Ureter (tissue), 1 donor: ENCODE results near the gene KCNH1. TPM values are rescaled to one million over a fixed set of nuclear protein-coding genes. Genes with fewer than 3 reads are reported as not detected.
"Not testable (repeated sequence)": the region's sequence is repeated elsewhere in the genome, so short reads cannot be mapped to it uniquely, and the experiment has no call there.

Source experiments
- DNase-seq: peaks from one replicate; pipeline ENCODE4 v3.0.0-alpha.2; 2020; ENCODE audit warnings: low spot score
- total RNA-seq: library from RNA; stranded (reverse); gene quantifications from one replicate; pipeline ENCODE4 v1.2.4, GENCODE V29; 2023
- donor health status: DM: yes; HTN: yes; CAD: no.

The KCNH1 gene
- total RNA-seq, 1 donor from 2014 or later = 0.86 TPM

- no peak for DNase-seq
Measured at GRCh38 chr1:210684466-210685294, 449.3 kb downstream of the KCNH1 start.

GRCh38 chr1:210683403-210684047 is 450.4 kb downstream of the KCNH1 start:
- no peak for DNase-seq

GRCh38 chr1:210681158-210681557 is 452.8 kb downstream of the KCNH1 start:
- no peak for DNase-seq

GRCh38 chr1:210678306-210678705 is 455.6 kb downstream of the KCNH1 start:
- no peak for DNase-seq

- DNase-seq = no peak
Measured at GRCh38 chr1:210677533-210677932, 456.4 kb downstream of the KCNH1 start.

GRCh38 chr1:210676539-210676938 is 457.4 kb downstream of the KCNH1 start:
- DNase-seq = no peak

- DNase-seq = no peak
Measured at GRCh38 chr1:210674151-210674550, 459.8 kb downstream of the KCNH1 start.

GRCh38 chr1:210669951-210670350 is 464.0 kb downstream of the KCNH1 start:
- no peak for DNase-seq

- DNase-seq = no peak
Measured at GRCh38 chr1:210663730-210664573, 470.0 kb downstream of the KCNH1 start.

- DNase-seq = no peak
Measured at GRCh38 chr1:210662291-210663050, 471.5 kb downstream of the KCNH1 start.

GRCh38 chr1:210661520-210661919 is 472.4 kb downstream of the KCNH1 start:
- DNase-seq = not testable (repeated sequence)

GRCh38 chr1:210657806-210658205 is 476.1 kb downstream of the KCNH1 start:
- DNase-seq = no peak

GRCh38 chr1:210655511-210655910 is 478.4 kb downstream of the KCNH1 start:
- no peak for DNase-seq

- no peak for DNase-seq
Measured at GRCh38 chr1:210654176-210654981, 479.6 kb downstream of the KCNH1 start.

- no peak for DNase-seq
Measured at GRCh38 chr1:210653771-210654170, 480.2 kb downstream of the KCNH1 start.

- no peak for DNase-seq
Measured at GRCh38 chr1:210652329-210652954, 481.5 kb downstream of the KCNH1 start.

- no peak for DNase-seq
Measured at GRCh38 chr1:210650403-210650802, 483.5 kb downstream of the KCNH1 start.

- DNase-seq = no peak
Measured at GRCh38 chr1:210648588-210649269, 485.2 kb downstream of the KCNH1 start.
